ENCODE data around the gene XRN1.

- TF ChIP-seq POLR2A (IDR thresholded peaks at IDR 0.05; ENCODE audit: low read depth, low read length) (no peak), POLR2AphosphoS5 (IDR thresholded peaks at IDR 0.05; ENCODE audit: low read depth, low read length) (no peak), POU2F2 (IDR thresholded peaks at IDR 0.05; ENCODE audit: low read depth, low read length) (no peak), SPI1 (IDR thresholded peaks at IDR 0.05; ENCODE audit: low read depth, low read length) (no peak), TAF1 (IDR thresholded peaks at IDR 0.05; ENCODE audit: low read depth, low read length) (no peak), PAX5 (IDR thresholded peaks at IDR 0.05; ENCODE audit: insufficient read depth, low read length, severe bottlenecking) (no peak)
Observed at GRCh38 chr3:142272200-142272891, 175.5 kb downstream of the XRN1 start.

Data from GM12891 (cell line).